HT-29 (cell line): ENCODE data around the gene TPM4. TPM values are rescaled to one million over a fixed set of nuclear protein-coding genes. Genes with fewer than 3 reads are reported as not detected.
A peak's percentile ranks its signal among the peaks of the same experiment; 100 is the strongest.
"Not testable (repeated sequence)": the region's sequence is repeated elsewhere in the genome, so short reads cannot be mapped to it uniquely, and the experiment has no call there.

Experiments
- DNase-seq: peaks from one replicate; pipeline ENCODE4 v3.0.0-alpha.2; 2015; ENCODE audit warnings: low spot score
- total RNA-seq: library from RNA; depleted of rRNA; stranded (reverse); fragments of >200 nt; shearing (Covaris generic); gene quantifications from 2 replicates; pipeline ENCODE4 v1.2.3, GENCODE V29; 2014

Gene TPM4
- total RNA-seq, 1 experiment from 2014 or later = 160 TPM

DNA sequence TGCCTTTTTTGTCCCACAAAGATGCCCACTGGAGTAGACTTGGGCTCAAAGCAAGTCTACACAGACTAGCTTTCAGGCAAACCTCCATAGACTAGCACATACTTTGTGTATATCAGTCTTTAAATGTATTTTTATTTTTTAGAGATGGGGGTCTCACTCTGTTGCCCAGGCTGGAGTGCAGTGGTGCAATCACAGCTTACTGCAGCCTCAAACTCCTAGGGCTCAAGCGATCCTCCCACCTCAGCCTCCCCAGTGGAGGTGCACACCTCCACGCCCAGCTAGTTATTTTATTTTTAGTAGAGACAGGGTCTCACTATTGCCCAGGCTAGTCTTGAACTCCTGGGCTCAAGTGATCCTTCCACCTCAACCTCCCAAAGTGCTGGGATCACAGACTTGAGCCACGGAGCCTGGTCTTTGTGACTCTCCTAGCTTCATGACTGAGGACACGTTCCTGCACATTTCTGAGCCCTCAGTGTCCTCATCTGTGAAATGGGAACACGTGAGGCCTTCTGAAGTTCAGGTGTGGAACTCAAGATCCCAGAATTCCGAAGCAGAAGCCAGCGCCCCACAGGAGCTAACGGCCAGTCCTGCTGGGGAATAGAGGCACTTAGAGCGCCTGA lies 5.1 kb upstream of the TPM4 start:
- DNase-seq = no peak

DNA sequence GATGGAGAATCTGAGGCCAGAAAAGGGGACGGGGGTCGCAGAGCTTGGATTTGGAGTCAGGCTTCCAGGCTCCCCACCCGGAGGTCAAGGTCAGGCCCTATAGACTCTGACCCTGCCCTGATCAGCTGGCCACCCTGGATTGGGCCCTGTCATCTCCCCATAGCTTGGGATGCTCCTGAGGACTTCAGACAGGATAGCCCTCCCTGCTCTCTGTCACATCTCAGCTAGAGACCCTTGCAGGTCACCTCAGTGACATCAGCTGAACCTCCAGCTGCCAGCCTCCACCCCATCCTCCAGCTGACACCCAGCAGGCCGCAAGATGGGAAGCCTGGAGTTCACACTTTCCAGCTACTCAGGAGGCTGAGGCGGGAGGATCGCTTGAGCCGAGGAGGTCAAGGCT lies 2.8 kb upstream of the TPM4 start:
- DNase-seq = no peak

DNA sequence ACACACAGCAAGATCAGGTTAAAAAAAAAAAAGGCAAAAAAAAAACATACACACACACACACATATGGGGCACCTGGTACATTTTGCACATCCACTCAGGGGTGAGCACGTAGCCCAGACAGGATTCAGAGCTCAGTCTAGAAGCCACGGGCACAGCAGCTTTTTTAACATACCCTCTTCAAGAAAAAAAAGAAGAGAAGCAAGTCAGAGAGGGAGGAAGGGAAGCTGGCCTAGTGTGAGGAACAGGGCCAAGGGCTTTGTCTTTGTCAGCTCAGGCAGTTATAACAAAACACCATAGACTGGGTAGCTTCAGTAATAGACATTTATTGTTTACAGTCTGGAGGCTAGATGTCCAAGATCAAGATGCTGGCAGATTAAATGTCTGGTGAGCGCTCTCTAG lies 2.3 kb upstream of the TPM4 start:
- no peak for DNase-seq

DNA sequence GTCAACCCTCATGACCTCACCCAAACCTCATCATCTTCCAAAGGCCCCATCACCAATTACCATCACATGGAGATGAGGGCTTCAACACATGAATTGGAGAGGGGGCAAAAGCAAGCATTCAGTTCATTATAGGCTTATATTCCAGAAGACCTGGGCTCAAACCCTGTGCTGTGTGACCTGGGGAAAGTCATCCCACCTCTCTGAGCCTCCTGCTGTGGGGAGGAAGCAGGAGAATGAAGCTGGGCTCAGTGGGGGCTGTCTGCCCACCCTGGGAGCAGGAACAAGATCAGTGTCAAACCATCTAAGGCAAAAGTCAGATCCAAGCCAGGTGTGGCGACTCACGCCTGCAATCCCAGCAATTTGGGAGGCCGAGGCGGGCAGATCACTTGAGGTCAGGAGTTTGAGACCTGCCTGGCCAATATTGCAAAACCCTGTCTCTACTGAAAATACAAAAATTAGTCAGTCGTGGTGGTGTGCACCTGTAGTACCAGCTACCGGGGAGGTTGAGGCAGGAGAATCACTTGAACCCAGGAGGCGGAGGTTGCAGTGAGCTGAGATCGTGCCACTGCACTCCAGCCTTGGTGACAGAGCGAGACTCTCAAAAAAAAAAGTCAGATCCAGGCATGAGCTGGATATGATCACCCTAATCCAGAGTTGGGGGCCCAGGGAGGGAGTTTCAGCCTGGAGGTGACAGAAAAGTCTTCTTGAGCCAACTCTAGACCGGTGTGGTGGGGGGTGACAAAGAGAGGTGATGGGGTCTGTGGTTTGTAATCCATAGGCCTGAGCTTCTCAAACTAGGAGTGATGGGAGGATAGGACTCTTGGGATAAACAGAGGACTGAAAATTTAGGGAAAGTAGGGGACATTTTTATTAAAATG lies 1.6 kb upstream of the TPM4 start:
- no peak for DNase-seq

DNA sequence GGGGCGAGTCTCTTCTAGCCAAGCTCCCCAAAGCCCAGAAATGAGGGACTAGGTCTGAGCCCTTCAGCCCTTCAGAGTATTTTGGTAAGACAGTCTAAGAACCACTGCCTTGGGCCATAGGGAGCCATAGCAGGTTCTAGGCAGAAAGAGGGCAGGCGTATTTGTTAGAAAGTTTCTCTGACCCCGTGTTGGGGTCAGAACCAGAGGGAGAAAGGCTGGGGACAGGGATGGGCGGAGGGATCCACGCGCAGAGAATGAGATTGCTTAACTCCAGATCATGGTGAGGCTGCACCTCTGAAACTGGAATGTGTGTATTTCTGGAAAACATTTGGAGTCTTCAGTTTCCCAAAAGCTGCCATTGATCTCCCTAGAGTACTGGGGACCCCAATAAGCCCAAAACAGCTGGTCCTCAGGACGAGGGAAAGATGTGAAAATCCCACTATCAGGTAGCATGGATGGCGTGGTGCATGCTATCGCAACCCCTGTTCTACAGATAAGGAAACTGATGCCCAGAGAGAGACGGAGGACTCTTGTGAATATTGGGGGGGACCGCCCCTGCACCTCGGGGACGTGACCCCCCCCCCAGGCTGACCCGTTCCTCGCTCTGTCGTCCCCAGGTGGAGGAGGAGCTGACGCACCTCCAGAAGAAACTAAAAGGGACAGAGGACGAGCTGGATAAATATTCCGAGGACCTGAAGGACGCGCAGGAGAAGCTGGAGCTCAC lies 703 bp upstream of the TPM4 start:
- no peak for DNase-seq

DNA sequence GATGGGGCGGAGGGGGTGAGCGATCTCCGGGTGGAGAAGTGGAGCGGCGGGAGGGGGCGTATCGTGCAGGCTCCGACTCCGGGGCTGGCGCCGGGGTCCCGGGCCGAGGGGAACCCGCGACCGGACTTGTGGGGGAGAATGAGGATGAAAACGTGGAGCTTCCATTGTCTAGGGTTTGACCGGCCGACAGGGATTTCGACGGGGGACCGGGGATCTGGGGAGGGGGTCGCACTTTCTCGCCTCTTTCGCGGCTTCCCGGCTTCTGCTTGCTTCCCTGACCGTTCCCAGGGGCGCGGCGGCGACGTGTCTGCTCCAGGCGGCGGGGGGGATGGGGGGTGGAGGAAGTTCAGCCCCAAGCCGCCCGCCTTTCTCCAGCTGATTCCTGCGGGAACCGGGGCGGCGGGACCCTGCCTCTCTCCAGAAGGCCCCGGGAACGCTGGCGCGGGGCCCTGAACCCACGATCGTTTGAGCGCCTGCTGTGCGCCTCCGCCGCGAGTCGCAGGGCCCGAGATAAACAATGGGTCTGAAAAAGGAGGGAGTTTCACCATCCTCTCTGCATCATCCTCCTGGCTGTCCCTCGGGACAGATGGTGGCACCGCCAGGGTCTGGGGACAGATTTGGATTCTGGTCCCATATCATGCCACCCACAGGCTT lies 790 bp downstream of the TPM4 start:
- no peak for DNase-seq

DNA sequence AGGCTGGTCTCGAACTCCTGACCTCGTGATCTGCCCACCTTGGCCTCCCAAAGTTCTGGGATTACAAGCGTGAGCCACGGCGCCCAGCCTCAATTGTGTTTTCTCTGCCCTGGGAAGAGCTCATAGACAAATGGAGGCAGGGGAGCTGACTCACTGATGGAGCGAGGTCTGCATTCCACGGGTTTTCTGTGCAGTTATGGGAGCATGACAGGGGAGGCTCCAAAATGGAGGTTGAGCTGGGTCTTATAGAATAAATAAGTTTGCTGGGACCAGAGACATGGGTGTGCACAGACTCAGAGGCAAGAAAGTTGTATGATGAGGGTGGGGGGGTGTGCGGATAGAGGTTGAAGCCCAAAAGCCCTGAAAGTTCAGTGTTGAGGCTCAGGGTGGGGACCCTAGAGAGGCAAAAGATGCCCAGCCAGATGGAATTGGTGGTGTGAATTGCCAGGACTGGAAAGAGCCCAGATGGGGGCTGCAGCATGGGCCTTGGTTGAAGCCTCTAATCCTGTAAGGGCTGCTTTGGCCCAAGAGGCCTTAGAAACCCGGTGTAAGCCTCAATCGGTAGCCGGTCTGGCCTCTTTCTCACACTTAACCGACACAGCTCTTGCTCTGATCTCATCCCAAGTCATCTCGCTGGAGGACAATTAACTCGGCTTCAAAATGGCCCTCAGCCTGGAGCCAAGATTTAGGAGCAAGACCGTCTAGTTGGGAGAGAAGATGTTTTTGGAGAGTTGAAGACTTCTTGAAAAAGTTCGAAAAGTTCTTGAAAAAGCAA lies 1.9 kb downstream of the TPM4 start:
- peak; percentile 45 for DNase-seq

DNA sequence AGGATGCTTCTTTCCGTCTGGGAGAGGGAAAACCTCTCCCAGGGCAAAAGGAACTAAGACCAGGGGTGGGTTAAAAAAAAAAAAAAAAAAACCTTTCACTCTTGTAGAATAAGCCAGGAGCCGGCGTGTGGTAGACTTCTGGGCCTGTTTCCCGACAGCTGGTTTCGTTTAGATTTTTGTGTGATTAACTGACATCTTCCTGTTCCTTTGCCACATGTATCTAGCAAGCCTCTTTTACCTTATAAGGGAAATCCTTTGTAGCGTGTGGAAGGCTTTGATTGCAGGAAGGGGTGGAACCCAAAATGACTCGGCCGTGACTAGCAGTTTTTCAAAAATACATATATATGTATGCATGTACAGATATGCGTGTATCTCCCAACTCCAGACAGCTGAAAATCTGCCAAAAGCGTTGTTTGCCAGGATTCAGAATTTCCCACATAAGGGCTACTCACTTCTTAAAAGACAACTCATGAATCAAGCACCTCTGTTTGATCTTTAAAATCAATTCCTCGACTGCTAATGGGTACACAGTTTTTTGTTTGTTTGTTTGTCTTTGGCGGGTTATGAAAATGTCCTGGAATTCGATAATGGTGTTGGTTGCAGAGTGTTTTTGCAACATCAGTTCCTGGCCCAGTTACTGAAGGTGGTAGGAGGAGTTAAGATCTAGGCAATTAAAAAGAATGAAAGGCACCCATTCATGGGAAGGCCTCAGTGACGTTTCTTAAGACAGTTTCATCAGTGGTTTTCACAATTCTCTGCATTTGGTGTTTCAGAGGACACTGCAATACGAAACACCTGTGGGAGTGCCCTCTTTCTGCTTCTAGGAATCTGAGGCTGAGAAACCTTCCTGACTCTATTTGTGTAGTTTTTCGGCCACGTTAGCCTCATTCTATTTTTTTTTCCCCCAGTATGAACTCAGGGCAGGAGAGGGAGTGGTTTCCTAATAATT lies 2.7 kb downstream of the TPM4 start:
- DNase-seq = peak; percentile 74

DNA sequence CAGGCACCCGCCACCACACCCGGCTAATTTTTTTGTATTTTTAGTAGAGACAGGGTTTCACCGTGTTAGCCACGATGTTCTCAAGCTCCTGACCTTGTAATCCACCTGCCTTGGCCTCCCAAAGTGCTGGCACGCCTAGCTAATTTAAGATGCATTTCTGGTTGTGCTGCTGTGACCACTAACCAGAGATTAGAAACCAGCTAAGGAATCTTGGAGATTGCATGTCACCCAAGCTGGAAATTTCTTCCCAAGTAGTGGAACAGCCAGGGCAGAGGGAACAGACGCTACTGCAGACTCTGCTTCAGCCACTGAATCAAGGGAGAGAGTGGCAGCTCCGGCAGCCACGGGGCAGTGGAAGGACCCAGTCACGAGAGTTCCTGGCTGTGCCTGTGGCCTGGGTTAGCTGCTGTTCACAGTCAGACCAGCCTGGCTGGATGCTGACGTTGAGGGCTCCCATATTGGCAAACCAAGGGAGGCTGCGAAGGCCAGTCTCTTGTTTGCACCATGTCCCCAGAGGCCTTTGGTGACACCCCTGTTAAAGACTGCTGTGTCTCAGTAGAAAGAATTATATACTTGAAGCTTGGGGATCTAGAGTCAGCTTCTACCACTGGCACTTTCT lies 7.9 kb downstream of the TPM4 start:
- DNase-seq = no peak

DNA sequence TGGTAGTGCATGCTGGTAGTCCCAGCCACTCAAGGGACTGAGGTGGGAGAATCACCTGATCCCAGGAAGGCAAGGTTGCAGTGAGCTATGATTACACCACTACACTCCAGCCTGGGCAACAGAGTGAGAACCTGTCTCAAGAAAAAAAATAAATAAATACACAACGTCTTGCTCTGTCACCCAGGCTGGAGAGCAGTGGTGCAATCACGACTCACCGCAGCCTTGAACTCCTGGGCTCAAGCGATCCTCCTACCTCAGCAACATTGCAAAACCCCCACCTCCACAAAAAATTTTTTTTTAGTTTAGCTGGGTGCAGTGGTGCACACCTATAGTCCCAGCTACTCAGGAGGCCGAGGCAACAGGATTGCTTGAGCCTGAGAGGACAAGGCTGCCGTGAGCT lies 8.8 kb downstream of the TPM4 start:
- no peak for DNase-seq

DNA sequence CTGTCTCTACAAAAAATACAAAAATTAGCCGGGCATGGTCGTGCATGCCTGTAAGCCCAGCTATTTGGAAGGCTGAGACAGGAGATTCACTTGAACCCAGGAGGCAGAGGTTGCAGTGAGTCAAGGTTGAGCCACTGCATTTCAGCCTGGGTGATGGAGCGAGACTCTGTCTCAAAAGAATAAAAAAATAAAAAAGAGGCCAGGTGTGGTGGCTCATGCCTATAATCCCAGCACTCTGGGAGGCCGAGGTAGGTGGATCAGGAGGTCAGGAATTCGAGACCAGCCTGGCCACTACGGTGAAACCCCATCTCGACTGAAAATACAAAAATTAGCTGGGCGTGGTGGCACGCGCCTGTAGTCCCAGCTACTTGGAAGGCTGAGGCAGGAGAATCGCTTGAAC lies 11.1 kb downstream of the TPM4 start:
- DNase-seq = not testable (repeated sequence)

DNA sequence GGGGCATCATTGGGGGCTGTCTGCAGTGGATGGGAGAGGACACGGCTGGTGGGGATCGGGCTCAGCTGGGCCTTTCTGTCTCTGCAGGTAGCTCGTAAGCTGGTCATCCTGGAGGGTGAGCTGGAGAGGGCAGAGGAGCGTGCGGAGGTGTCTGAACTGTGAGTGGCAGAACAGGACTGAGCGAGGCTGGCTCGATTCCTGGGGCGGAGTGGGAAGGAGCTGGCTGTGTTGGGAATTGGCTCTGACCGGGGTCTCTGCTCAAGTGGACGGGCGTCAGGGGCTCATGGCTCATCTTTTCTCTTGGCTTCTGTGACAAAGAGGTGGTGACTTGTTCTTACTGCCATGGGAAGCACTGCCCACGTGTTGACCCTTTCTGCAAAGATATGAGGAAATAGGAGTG lies 11.6 kb downstream of the TPM4 start:
- DNase-seq = no peak

DNA sequence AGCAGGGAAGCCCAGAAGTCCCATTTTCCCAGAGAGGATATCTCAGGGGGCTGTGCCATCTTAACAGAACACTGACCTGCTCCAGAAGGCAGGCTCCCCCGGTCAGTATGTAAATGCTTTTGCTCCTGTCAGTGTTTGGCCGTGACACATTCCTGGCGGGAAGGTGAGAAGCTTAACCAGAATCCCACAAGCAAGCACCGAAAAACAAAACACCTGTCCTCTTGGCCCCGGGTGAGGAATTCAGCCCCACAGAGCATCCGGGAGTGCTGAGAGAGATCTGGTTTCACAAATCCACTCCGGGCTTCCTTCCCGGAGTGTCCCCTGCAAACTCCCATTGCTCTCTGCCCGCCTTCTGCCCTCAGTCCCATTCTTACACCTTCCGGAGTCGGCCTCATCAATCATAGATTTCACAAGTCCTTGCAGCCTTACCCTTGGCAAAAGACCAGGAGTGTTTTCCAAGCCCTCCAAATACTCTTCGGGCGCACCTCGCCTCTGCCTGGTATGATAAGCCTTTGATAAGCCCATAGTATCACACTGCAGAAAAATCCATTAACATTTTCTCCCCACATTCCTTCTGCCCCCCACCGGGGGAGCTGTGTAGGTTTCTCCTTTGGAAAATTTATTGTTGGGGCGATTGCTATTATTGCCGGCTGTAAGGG lies 12.2 kb downstream of the TPM4 start:
- peak; percentile 57 for DNase-seq

DNA sequence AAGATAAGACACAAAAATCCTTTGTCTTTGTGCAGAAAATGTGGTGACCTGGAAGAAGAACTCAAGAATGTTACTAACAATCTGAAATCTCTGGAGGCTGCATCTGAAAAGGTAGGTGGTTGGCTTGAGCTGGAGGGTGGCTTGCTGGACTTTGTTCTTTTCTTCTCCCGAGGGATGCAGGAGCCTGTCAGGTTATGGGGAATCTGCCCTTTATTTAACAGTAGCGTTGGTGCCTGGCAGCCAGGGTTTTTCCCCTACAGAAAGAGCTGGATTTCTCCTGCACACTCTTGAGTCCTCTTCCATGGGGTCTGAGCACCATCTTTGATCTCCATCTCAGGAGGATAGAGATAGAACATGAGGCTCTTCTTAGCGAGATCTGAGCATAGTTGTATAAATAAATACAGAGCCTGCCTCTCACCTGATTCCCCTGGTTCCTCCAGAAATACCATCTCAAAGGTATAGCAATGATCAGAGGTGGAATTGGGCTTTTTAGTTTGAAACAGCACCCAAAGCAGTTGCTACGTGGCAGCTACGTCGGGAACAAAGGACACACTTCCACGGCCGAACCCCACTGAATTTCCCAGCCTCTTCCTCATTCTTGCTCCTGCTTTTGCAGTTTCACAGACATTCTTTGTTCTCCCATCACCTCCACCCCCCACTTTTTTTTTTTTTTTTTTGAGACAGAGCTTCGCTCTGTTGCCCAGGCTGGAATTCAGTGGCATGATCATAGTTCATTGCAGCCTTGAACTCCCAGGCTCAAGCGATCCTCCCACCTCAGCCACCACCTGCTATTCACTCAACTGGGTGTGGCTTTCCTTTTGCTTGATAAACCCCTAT lies 12.9 kb downstream of the TPM4 start:
- DNase-seq = no peak

DNA sequence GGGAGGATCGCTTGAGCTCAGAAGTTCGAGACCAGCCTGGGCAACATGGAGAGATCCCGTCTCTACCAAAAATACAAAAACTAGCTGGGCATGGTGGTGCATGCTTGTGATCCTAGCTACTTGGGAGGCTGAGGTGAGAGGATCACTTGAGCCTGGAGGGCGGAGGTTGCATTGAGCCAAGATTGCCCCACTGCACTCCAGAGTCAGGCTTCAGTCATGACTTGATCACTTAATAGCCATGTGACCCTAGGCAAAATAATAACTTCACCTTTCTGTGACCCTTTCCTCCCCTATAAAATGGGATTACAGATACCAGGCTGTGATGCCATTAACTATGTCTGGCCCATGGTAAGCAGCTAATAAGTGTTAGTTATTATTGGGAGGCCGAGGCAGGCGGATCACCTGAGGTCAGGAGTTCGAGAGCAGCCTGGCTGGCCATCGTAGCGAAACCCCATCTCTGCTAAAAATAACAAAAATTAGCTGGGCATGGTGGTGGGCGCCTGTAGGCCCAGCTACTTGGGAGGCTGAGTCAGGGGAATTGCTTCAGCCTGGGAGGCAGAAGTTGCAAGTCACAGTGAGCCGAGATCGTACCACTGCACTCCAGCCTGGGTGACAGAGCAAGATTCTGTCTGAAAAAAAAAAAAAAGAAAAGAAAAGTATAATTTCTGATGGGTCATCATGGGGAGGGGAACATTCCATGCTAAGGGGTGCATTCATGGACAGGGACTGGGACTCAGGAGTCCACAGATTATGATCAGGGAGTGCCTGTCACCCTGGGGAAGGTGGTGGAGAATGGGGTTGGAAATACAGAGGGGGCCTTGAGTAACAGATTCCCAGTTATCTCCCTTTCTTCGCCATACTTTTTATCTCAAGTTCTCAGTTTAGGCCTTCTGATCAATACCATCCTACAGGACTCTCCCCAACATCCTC lies 15.5 kb downstream of the TPM4 start:
- no peak for DNase-seq

DNA sequence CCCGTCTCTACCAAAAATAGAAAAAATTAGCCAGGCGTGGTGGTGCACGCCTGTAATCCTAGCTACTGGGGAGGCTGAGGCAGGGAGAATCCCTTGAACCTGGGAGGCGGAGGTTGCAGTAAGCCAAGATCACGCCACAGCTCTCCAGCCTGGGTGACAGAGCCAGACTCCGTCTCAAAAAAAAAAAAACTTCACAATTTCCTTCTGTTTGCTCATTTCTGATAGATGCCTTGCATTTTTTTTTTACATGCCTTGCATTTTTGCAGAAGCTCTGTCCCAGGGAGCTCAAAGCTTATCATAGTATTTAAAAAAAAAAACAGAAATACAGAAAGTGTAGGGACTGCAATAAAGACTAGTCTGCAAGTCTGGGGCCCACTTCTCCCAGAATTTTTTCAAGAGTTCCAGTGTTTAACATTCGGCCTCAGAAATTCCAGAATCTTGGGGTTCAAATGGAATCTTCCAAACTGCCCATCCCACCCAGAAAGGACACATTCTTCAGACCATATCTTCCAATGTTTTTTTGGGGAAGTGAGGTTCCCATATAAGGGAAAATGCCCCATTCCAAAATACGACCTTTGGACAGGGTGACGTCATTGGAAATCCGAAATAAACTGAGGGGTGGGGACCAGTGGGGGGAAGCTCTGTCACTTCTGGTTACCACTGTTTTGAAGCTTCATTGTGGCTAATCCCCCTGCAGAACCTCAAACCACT lies 18.2 kb downstream of the TPM4 start:
- no peak for DNase-seq
